Karpas-422 (cell line): ENCODE data around the gene GTF3A. TPM values are rescaled to one million over a fixed set of nuclear protein-coding genes. Genes with fewer than 3 reads are reported as not detected.

Experiments
- DNase-seq: peaks from one replicate; pipeline ENCODE4 v3.0.0-alpha.2; 2015
- H2AFZ ChIP-seq: fragments of 200-600 bp; sonication (generic); 2 replicates; pipeline ENCODE4 v1.6.1; 2014; ENCODE audit warnings: antibody characterized with exemption, low read length, mixed read lengths
- H3K27ac ChIP-seq: fragments of 200-600 bp; sonication (generic); 2 replicates; pipeline ENCODE4 v1.5.1; 2014; ENCODE audit warnings: mild to moderate bottlenecking, low read length, moderate library complexity
- H3K27me3 ChIP-seq: fragments of 200-600 bp; sonication (generic); 2 replicates; pipeline ENCODE4 v1.6.1; 2014; ENCODE audit warnings: low read length, mixed read lengths
- H3K36me3 ChIP-seq: fragments of 200-600 bp; sonication (generic); 2 replicates; pipeline ENCODE4 v1.6.1; 2014; ENCODE audit warnings: low read length, mixed read lengths; ENCODE audit not compliant: insufficient read depth
- H3K4me1 ChIP-seq: fragments of 200-600 bp; sonication (generic); 2 replicates; pipeline ENCODE4 v1.6.1; 2014; ENCODE audit warnings: mild to moderate bottlenecking, low read length, mixed read lengths
- H3K4me2 ChIP-seq: fragments of 200-600 bp; sonication (generic); 2 replicates; pipeline ENCODE4 v1.6.1; 2014; ENCODE audit warnings: low read length, low read depth, mild to moderate bottlenecking; ENCODE audit not compliant: poor library complexity, severe bottlenecking
- H3K4me3 ChIP-seq: fragments of 200-600 bp; sonication (generic); 2 replicates; pipeline ENCODE4 v1.5.1; 2014; ENCODE audit warnings: mild to moderate bottlenecking, antibody characterized with exemption, low read length, mixed read lengths
- H3K79me2 ChIP-seq: fragments of 200-600 bp; sonication (generic); 2 replicates; pipeline ENCODE4 v1.6.1; 2014; ENCODE audit warnings: mild to moderate bottlenecking, low read length, mixed read lengths
- H3K9ac ChIP-seq: fragments of 200-600 bp; sonication (generic); 2 replicates; pipeline ENCODE4 v1.6.0; 2014; ENCODE audit warnings: low read length
- H3K9me2 ChIP-seq: fragments of 200-600 bp; sonication (generic), shearing (Covaris generic); replicated peaks from 2 replicates; pipeline ENCODE4 v1.6.0; 2014; ENCODE audit warnings: mild to moderate bottlenecking, low read length, moderate library complexity; ENCODE audit not compliant: insufficient read depth
- H3K9me3 ChIP-seq: fragments of 300-700, 200-600 bp; sonication (generic); 2 replicates; pipeline ENCODE4 v1.6.1; 2014; ENCODE audit warnings: low read length, mixed read lengths
- H4K20me1 ChIP-seq: fragments of 200-600 bp; sonication (generic); 2 replicates; pipeline ENCODE4 v1.6.1; 2014; ENCODE audit warnings: mild to moderate bottlenecking, antibody characterized with exemption, low read length, low read depth; ENCODE audit not compliant: insufficient read depth
- total RNA-seq: library from RNA; depleted of rRNA; stranded (reverse); fragments of >200 nt; shearing (Covaris generic); gene quantifications from 2 replicates; pipeline ENCODE4 v1.2.3, GENCODE V29; 2014; ENCODE audit warnings: low replicate concordance

The GTF3A gene
- total RNA-seq, 1 experiment from 2014 or later: 373 TPM

- Histone ChIP-seq H3K27me3 (no peaks in the 10 kb centered on the region), H3K4me2 (peak overlapping the region; percentile 34), H3K27ac (peak overlapping the region; percentile 31; the same call in 1 of the 2 replicates), H3K4me3 (no peak overlapping the region), H3K4me1 (peaks cover 52% of the 10 kb centered on the region), H3K9me3 (no peaks in the 10 kb centered on the region), H3K79me2 (peaks cover 64% of the 10 kb centered on the region), H4K20me1 (no peaks in the 10 kb centered on the region), H3K9ac (peak overlapping the region; percentile 10; the same call in 1 of the 2 replicates), H2AFZ (0 out of 2 replicates have a peak overlapping the region, but pooled peaks have one; percentile 6), H3K36me3 (no peaks in the 10 kb centered on the region), H3K9me2 (no peaks in the 10 kb centered on the region)
- no peak for DNase-seq
Measured at GRCh38 chr13:27446986-27447583, 22.7 kb downstream of the GTF3A start.

GRCh38 chr13:27448308-27448707 is 23.9 kb downstream of the GTF3A start:
- H3K27ac ChIP-seq: peak overlapping the region; percentile 95
- H4K20me1 ChIP-seq: no peaks in the 10 kb centered on the region
- no peak for DNase-seq
- no peaks in the 10 kb centered on the region for H3K27me3 ChIP-seq
- no peaks in the 10 kb centered on the region for H3K9me3 ChIP-seq
- no peak overlapping the region for H2AFZ ChIP-seq
- H3K9ac ChIP-seq: peak overlapping the region; percentile 96; the same call in 1 of the 2 replicates
- peaks cover 55% of the 10 kb centered on the region for H3K79me2 ChIP-seq
- peak overlapping the region; percentile 86 for H3K4me2 ChIP-seq
- H3K4me3 ChIP-seq: peak overlapping the region; percentile 73
- peaks cover 40% of the 10 kb centered on the region for H3K4me1 ChIP-seq
- H3K9me2 ChIP-seq: no peaks in the 10 kb centered on the region
- H3K36me3 ChIP-seq: no peaks in the 10 kb centered on the region

- no peak overlapping the region for H2AFZ ChIP-seq
- H3K27me3 ChIP-seq: no peaks in the 10 kb centered on the region
- no peak for DNase-seq
- peak overlapping the region; percentile 96 for H3K9ac ChIP-seq
- peak overlapping the region; percentile 95 for H3K27ac ChIP-seq
- no peaks in the 10 kb centered on the region for H4K20me1 ChIP-seq
- H3K4me3 ChIP-seq: peak overlapping the region; percentile 73
- H3K4me2 ChIP-seq: peak overlapping the region; percentile 86
- no peaks in the 10 kb centered on the region for H3K36me3 ChIP-seq
- H3K4me1 ChIP-seq: peaks cover 40% of the 10 kb centered on the region
- H3K9me3 ChIP-seq: no peaks in the 10 kb centered on the region
- H3K79me2 ChIP-seq: peaks cover 54% of the 10 kb centered on the region
- H3K9me2 ChIP-seq: no peaks in the 10 kb centered on the region
Measured at GRCh38 chr13:27449081-27449603, 24.7 kb downstream of the GTF3A start.

- DNase-seq: peak; percentile 99
- no peaks in the 10 kb centered on the region for H4K20me1 ChIP-seq
- H3K9me3 ChIP-seq: no peaks in the 10 kb centered on the region
- H3K36me3 ChIP-seq: no peaks in the 10 kb centered on the region
- peak within 1 kb of the TSS; percentile 81; the same call in 1 of the 2 replicates for H2AFZ ChIP-seq
- peak within 1 kb of the TSS; percentile 73 for H3K4me3 ChIP-seq
- H3K27me3 ChIP-seq: no peaks in the 10 kb centered on the region
- peaks cover 42% of the 10 kb centered on the region for H3K4me1 ChIP-seq
- peaks cover 43% of the 10 kb centered on the region for H3K79me2 ChIP-seq
- peak within 1 kb of the TSS; percentile 86 for H3K4me2 ChIP-seq
- peak within 1 kb of the TSS; percentile 95 for H3K27ac ChIP-seq
- H3K9ac ChIP-seq: peak within 1 kb of the TSS; percentile 96
- H3K9me2 ChIP-seq: no peaks in the 10 kb centered on the region
Measured at GRCh38 chr13:27449936-27450828, 25.8 kb downstream of the GTF3A start, which contains the start of gene MTIF3. TSS of gene MTIF3 (minus strand) at chr13:27450564. CDS start at chr13:27440448, 10,116 bp downstream.

GRCh38 chr13:27450921-27451471 is 26.6 kb downstream of the GTF3A start:
- Histone ChIP-seq H3K9ac (peak overlapping the region; percentile 96), H3K27ac (peak overlapping the region; percentile 95), H3K27me3 (no peaks in the 10 kb centered on the region), H2AFZ (peak overlapping the region; percentile 31; the same call in 1 of the 2 replicates), H4K20me1 (no peaks in the 10 kb centered on the region), H3K4me1 (peaks cover 48% of the 10 kb centered on the region), H3K79me2 (peaks cover 35% of the 10 kb centered on the region), H3K4me3 (peak overlapping the region; percentile 73), H3K9me2 (no peaks in the 10 kb centered on the region), H3K4me2 (peak overlapping the region; percentile 86), H3K9me3 (no peaks in the 10 kb centered on the region), H3K36me3 (no peaks in the 10 kb centered on the region)
- peak; percentile 59 for DNase-seq

- H3K9ac ChIP-seq: peak overlapping the region; percentile 16; the same call in 1 of the 2 replicates
- no peaks in the 10 kb centered on the region for H3K9me3 ChIP-seq
- H3K4me1 ChIP-seq: peaks cover 20% of the 10 kb centered on the region
- H3K79me2 ChIP-seq: no peaks in the 10 kb centered on the region
- H3K4me2 ChIP-seq: peak overlapping the region; percentile 39
- peak overlapping the region; percentile 2; the same call in 1 of the 2 replicates for H3K4me3 ChIP-seq
- H4K20me1 ChIP-seq: no peaks in the 10 kb centered on the region
- H3K27me3 ChIP-seq: no peaks in the 10 kb centered on the region
- H3K27ac ChIP-seq: no peak overlapping the region
- H3K9me2 ChIP-seq: no peaks in the 10 kb centered on the region
- H3K36me3 ChIP-seq: no peaks in the 10 kb centered on the region
- DNase-seq: no peak
- H2AFZ ChIP-seq: peak overlapping the region; percentile 58; the same call in 1 of the 2 replicates
Measured at GRCh38 chr13:27455331-27455855, 31.0 kb downstream of the GTF3A start.

GRCh38 chr13:27461940-27462584 is 37.6 kb downstream of the GTF3A start:
- Histone ChIP-seq H3K79me2 (no peaks in the 10 kb centered on the region), H3K9me2 (no peaks in the 10 kb centered on the region), H3K4me1 (peaks cover 26% of the 10 kb centered on the region), H4K20me1 (no peaks in the 10 kb centered on the region), H3K4me3 (no peak overlapping the region), H3K27ac (peak overlapping the region; percentile 70), H3K4me2 (peak overlapping the region; percentile 40), H3K36me3 (no peaks in the 10 kb centered on the region), H3K9me3 (no peaks in the 10 kb centered on the region), H3K9ac (peak overlapping the region; percentile 17; the same call in 1 of the 2 replicates), H3K27me3 (no peaks in the 10 kb centered on the region), H2AFZ (peak overlapping the region; percentile 95)
- DNase-seq: peak; percentile 85
